Natural killer cell treated with Interleukin-12 subunit alpha and Interleukin-12 subunit beta and Interleukin-15 and Interleukin-18, amount 100 ng/mL, for 72 hours (primary cell): ENCODE results near the gene GABPB2. TPM values are rescaled to one million over a fixed set of nuclear protein-coding genes. Genes with fewer than 3 reads are reported as not detected.

ENCODE experiments used
- ATAC-seq, 2 donors: fragments of 150-1000 bp; cut with Tn5 transposase in 1 of 2; sonication (Bioruptor Pico), chemical (Tn5 transposase) in 1 of 2; 2 replicates each; pipeline ENCODE4 v1.10.0; 2021
- DNase-seq: peaks from one replicate; pipeline ENCODE4 v3.0.0; 2022; ENCODE audit warnings: low spot score
- H3K27ac Mint-ChIP-seq, 2 donors: 1 replicate in 1 of 2; 2 replicates in 1 of 2; pipeline ENCODE4 v1.8.0; 2022; ENCODE audit warnings: mixed read lengths in 2 of 2, mild to moderate bottlenecking in 1 of 2, moderate library complexity in 1 of 2
- H3K27me3 Mint-ChIP-seq, 2 donors: 1 replicate in 1 of 2; 2 replicates in 1 of 2; pipeline ENCODE4 v1.8.0; 2022; ENCODE audit warnings: mixed read lengths in 2 of 2
- H3K36me3 Mint-ChIP-seq: one replicate; pipeline ENCODE4 v1.8.0; 2022; ENCODE audit warnings: mixed read lengths
- H3K4me1 Mint-ChIP-seq, 2 donors: 1 replicate in 1 of 2; 2 replicates in 1 of 2; pipeline ENCODE4 v1.8.0; 2022; ENCODE audit warnings: low read depth in 2 of 2, mixed read lengths in 2 of 2, mild to moderate bottlenecking in 1 of 2
- H3K4me3 Mint-ChIP-seq: one replicate; pipeline ENCODE4 v1.8.0; 2022; ENCODE audit warnings: mixed read lengths
- H3K9me3 Mint-ChIP-seq: 2 replicates; pipeline ENCODE4 v1.8.0; 2022; ENCODE audit warnings: mixed read lengths
- total RNA-seq, 2 donors: library from RNA; stranded (reverse); gene quantifications; one replicate each; pipeline ENCODE4 v1.2.3, GENCODE V29; 2022

GABPB2 gene
- total RNA-seq, 2 donors from 2014 or later: 22.2 to 23.8 TPM

DNA sequence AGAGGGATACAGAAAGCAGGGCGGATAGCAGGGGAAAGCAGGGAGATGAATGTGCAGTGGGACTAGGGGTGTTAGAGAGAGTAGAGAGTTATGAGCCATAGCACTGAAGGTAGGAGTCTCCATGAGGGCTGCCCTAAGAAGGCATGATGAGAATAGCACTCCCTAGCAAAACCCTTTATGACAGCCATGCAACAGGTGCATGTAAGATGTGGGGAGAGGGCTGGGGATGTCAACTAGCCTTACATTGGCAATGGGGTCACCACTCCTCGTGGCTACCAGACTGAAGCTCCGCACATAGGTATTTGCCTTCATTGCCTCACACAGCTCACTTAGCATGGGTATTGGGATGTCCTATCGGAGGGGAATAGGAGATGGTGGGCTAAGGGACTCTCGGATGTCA, 100.6 kb downstream of the GABPB2 start:
- peaks cover 10 to 13% of the 10 kb centered on the region in 2 donors for H3K4me1 Mint-ChIP-seq
- ATAC-seq (no peak), DNase-seq (no peak)
- H3K27me3 Mint-ChIP-seq: no peaks in the 10 kb centered on the region
- no peak overlapping the region for H3K4me3 Mint-ChIP-seq
- no peak overlapping the region for H3K27ac Mint-ChIP-seq
- H3K9me3 Mint-ChIP-seq: no peaks in the 10 kb centered on the region
- peaks cover 14% of the 10 kb centered on the region for H3K36me3 Mint-ChIP-seq

Other genes starting within 250 kb of the GABPB2 start
- gene ARNT, start 194.2 kb upstream of the GABPB2 start, total RNA-seq: 10 to 100 TPM; 38.5 to 40.0 TPM
- not detected for gene CTXND2, start 183.6 kb upstream of the GABPB2 start, total RNA-seq
- 10 to 100 TPM; 57.8 to 73.6 TPM for gene SETDB1, start 144.4 kb upstream of the GABPB2 start, total RNA-seq
- gene CERS2, start 95.9 kb upstream of the GABPB2 start, total RNA-seq: 100 to 1,000 TPM; 170 to 211 TPM
- gene ANXA9, start 88.5 kb upstream of the GABPB2 start, total RNA-seq: not detected
- 10 to 100 TPM; 17.1 to 39.0 TPM for gene MINDY1, start 63.9 kb upstream of the GABPB2 start, total RNA-seq
- gene PRUNE1, start 62.3 kb upstream of the GABPB2 start, total RNA-seq: 10 to 100 TPM; 12.7 to 13.1 TPM
- 1 to 10 TPM; 1.4 to 3.8 TPM for gene BNIPL, start 34.2 kb upstream of the GABPB2 start, total RNA-seq
- 1 to 10 TPM in 1 of 2 donors, under 1 TPM in 1; 0.95 to 1.1 TPM for gene C1orf56, start 23.0 kb upstream of the GABPB2 start, total RNA-seq
- gene CDC42SE1, start 11.1 kb upstream of the GABPB2 start, total RNA-seq: 100 to 1,000 TPM; 213 to 481 TPM
- gene MLLT11, start 10.4 kb upstream of the GABPB2 start, total RNA-seq: 1 to 10 TPM; 4.5 to 8.5 TPM
- 1 to 10 TPM in 1 of 2 donors, under 1 TPM in 1; 0.90 to 2.9 TPM for gene SEMA6C, start 75.9 kb downstream of the GABPB2 start, total RNA-seq
- gene TNFAIP8L2, start 85.9 kb downstream of the GABPB2 start, total RNA-seq: 10 to 100 TPM; 10.2 to 16.8 TPM
- gene LYSMD1, start 95.1 kb downstream of the GABPB2 start, total RNA-seq: 1 to 10 TPM; 5.0 to 6.3 TPM
- 10 to 100 TPM; 55.2 to 63.2 TPM for gene SCNM1, start 95.4 kb downstream of the GABPB2 start, total RNA-seq
- 1 to 10 TPM; 1.2 to 5.3 TPM for gene TMOD4, start 105.2 kb downstream of the GABPB2 start, total RNA-seq
- gene VPS72, start 119.4 kb downstream of the GABPB2 start, total RNA-seq: 10 to 100 TPM; 33.1 to 74.4 TPM
- gene PIP5K1A, start 127.8 kb downstream of the GABPB2 start, total RNA-seq: 100 to 1,000 TPM in 1 of 2 donors, 10 to 100 TPM in 1; 93.8 to 116 TPM
- 100 to 1,000 TPM; 193 to 235 TPM for gene PSMD4, start 184.0 kb downstream of the GABPB2 start, total RNA-seq
- gene ZNF687, start 211.5 kb downstream of the GABPB2 start, total RNA-seq: 10 to 100 TPM; 29.1 to 31.2 TPM